ENCODE measurements around the gene ING3.
"Not testable (repeated sequence)": the region's sequence is repeated elsewhere in the genome, so short reads cannot be mapped to it uniquely, and the experiment has no call there.

The ING3 gene

DNA sequence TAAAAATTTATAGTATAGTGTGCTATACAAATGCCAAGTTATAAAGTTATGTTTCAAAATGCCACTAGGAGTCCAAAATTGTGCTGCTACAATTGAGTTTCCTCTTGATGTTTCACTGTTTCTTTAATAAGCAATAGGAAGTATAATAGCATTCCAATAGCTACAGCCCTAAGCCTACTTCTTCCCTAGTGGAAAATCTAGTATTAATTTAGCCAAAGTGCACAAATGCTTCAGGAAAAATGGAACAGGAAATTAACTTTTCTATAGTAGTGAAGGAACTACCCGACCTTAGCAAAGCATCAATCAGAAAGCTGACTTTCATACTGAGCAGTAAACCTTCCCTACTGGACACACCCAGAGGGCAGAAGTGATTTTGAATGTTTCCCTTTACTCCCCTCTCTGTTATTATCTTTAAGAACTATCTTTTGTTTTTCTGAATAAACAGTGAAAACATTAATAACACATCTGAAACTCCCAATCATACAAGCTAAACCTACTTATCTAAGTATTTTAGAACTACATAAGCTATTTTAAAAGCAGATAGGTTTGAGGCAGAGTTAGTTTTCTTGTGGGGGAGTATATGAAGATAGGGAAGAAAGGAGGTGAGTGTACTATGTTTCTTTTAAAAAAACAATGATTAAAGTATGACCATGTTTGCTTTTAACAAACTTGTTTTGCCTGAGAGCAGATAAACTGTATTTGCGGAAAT lies 51.6 kb downstream of the ING3 start:
- in situ Hi-C loops (cut with MboI; ENCODE audit: low sequenced_read_pairs), result no loop called here

DNA sequence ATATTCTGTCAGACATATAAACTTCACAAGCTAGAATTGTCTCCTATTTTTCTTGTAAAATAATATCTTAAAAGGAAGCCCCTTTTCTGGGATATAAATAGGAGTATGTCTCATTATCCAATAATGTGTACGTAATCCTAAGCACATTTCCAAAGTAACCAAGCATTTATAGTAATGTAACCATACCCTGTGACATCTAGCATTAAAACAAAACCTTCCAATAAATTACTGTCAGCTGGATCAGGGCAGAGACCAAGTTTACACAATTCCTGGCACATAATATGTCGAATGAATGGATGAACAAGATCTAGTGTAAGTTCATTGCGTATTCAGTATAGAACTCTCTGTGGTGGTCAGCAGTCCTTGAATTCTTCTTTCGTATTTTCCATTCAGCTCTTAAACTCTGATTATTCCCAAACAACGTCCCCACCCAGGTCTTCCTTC lies 52.2 kb downstream of the ING3 start:
- in situ Hi-C loops (cut with MboI; ENCODE audit: low sequenced_read_pairs), result no loop called here

- in situ Hi-C loops (cut with MboI; ENCODE audit: low sequenced_read_pairs), result no loop called here
These were observed 53.6 kb downstream of the ING3 start for GRCh38 chr7:121003986-121004685.

DNA sequence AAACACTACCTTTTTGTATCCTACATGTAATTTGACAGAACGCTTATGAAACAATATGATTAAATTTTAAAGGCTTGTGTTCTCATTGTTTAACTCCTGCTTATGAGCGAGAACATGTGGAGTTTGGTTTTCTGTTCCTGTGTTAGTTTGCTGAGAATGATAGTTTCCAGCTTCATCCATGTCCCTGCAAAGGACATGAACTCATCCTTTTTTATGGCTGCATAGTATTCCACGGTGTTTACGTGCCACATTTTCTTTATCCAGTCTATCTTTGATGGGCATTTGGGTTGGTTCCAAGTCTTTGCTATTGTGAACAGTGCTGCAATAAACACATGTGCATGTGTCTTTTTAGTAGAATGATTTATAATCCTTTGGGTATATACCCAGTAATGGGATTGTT lies 54.5 kb downstream of the ING3 start:
- in situ Hi-C loops (cut with MboI; ENCODE audit: low sequenced_read_pairs), result not testable (repeated sequence)

- in situ Hi-C loops (cut with MboI; ENCODE audit: low sequenced_read_pairs), result no loop called here
These were observed 55.5 kb downstream of the ING3 start for GRCh38 chr7:121005996-121006584.

GRCh38 chr7:121006711-121007315 lies 56.2 kb downstream of the ING3 start:
- in situ Hi-C loops (cut with MboI; ENCODE audit: low sequenced_read_pairs), result no loop called here

DNA sequence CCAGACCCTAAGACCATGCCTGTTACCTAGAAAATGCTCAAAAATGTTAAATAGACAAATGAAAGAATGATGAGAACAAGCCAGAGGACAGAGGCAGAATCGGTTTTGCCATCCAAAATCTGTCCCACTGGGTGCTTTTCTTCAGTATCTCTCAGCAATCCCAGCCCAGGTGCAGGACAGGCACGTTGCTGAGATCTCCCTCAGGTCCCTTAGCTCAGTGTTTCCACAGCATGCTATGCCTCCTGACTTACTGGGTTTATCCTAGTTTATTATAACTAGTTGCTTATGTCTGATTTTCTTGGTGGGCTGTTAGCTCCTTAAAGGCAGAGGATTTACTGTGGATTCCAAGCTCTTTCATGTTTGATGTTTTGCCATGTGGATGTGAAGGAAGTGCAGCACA lies 58.2 kb downstream of the ING3 start:
- in situ Hi-C loops (cut with MboI; ENCODE audit: low sequenced_read_pairs), result no loop called here

- in situ Hi-C loops (cut with MboI; ENCODE audit: low sequenced_read_pairs), result no loop called here
These were observed 60.8 kb downstream of the ING3 start for GRCh38 chr7:121011401-121011800.

GRCh38 chr7:121012170-121012874 lies 61.7 kb downstream of the ING3 start:
- in situ Hi-C loops (cut with MboI; ENCODE audit: low sequenced_read_pairs), result no loop called here

DNA sequence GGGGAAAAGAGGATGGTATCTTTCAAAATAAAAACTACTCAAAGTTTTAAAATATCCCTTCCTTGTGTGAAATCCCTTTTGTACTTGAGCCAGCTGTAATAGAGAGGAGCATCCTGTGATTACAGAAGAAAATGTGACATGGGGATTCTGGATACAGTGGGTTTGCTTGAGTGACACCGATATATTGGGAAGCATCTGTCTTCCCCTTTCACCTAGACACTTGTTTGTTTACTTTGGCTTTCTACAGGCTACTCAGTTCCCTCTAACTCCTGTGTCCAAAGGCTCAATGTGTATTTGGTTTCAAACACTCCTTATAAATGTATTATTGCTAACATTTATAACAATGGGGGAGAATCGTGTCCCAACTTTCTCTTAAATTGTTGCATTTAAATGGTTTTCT lies 62.3 kb downstream of the ING3 start:
- in situ Hi-C loops (cut with MboI; ENCODE audit: low sequenced_read_pairs), result no loop called here

DNA sequence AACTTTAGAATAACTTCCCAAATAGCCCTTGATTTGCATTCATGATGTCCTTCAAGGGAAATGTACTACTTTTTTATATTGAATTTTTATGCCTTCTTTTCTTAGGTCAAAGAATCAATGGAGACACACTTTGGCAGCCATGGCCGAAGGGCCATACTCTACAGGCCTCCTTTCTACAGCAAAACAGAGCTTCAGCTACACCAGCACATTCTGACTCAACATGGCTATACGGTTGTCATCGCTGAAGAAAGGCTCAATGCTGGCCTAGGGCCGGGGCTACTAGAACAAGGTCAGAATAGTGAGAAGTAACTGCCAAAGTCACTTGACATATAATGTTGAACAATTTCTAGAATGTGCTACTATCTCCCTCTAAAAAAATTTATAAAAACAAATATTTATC lies 65.0 kb downstream of the ING3 start:
- in situ Hi-C loops (cut with MboI; ENCODE audit: low sequenced_read_pairs), result no loop called here

- in situ Hi-C loops (cut with MboI; ENCODE audit: low sequenced_read_pairs), result no loop called here
These were observed 66.4 kb downstream of the ING3 start for GRCh38 chr7:121016966-121017365.

GRCh38 chr7:121017586-121017985 lies 67.0 kb downstream of the ING3 start:
- in situ Hi-C loops (cut with MboI; ENCODE audit: low sequenced_read_pairs), result no loop called here

- in situ Hi-C loops (cut with MboI; ENCODE audit: low sequenced_read_pairs), result no loop called here
These were observed 68.4 kb downstream of the ING3 start for GRCh38 chr7:121019018-121019417.

DNA sequence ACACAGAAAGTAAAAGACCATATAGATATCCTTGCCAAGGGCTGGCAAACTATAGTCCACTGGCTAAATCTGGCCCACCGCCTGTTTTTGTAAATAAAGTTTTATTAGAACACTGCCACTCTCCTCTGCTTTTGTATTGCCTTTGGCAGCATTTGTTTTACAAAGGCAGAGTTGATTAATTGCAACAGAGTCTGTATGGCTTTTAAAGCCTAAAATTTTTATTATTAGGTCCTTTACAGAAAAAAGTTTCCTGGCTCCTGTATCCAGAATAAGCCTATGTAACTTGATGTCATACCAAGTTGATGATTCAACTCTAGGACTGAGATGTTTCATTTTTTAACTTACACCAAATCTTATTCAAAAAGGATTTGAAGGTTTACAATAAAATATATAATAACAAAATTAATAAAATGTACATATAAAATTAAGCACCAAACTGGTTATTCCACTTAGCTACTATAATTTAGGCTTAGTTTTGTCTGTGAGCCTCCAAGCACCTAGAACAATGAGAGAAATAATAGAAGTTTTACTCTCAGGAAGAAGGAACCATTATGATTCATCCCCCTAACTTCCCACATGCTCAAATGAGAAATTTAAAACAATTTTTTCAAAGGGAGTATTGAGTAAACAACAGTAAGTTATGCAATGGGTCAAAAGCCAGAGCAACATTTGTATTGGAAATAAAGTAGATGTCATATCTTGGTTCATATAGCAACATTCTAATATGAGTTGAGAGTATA lies 69.8 kb downstream of the ING3 start:
- in situ Hi-C loops (cut with MboI; ENCODE audit: low sequenced_read_pairs), result no loop called here

- in situ Hi-C loops (cut with MboI; ENCODE audit: low sequenced_read_pairs), result no loop called here
These were observed 70.7 kb downstream of the ING3 start for GRCh38 chr7:121020989-121021969.

DNA sequence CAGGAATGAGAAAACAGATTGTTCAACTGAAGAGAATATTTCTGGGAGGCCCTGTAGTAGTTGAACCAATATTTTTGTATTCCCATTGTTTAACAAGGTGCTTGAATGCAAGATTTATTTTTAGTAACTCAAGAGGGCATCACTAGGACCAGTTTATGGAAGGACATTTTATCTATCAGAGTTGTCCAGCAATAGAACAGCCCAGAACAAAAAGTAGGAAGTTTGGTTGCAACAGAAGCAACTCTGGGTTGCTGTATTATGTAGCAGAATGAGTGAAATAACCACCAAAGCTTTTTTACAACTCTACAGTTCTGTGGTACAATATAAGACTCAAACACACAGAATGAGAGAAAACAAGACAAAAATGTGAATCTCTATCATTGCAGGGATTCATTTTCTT lies 72.6 kb downstream of the ING3 start:
- in situ Hi-C loops (cut with MboI; ENCODE audit: low sequenced_read_pairs), result no loop called here

DNA sequence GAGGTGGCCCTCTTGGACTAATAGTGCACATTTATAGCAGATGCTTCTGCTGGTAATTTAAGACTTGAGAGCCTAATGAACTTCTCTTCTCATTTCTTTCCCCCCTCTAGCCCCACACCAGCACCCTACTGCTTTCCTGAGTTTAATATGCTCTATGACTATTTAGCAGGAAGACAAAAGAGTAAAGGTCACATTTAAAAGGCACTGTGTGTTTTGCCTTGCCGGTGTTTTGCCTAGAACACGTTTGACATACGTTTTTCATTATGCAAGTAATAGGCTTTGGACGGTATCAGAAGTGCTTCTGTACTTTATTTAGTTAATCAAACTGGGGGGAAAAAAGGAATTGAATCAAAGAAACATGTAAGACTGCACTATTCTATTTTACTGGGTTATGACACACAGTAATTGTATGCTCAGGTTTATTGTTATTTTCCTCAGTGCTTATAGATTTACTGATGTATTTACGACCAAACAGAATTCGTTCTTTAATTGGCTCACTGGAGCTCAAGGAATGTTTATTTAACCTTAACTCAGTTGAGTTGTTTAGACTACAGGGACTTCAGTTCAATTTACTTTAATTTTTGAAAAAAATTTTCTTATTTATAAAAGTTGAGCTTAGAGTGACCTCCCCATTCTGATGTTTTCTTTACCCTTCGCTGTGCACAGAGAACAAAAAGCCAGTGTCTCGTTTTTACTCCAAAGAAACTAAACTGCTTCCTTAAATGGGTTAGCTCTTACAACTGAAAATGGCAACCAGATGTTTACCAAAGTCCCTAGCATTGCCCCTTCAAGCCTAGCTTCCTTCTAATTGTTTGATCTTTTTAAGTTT lies 73.3 kb downstream of the ING3 start:
- in situ Hi-C loops (cut with MboI; ENCODE audit: low sequenced_read_pairs), result no loop called here
